GM12891 (cell line): ENCODE data around the gene QRSL1.

ENCODE experiments used
- DNase-seq: peaks from one replicate; pipeline ENCODE4 v3.0.0; 2011; ENCODE audit warnings: low spot score; ENCODE audit not compliant: insufficient read length
- FAIRE-seq: peaks from 2 replicates; lab custom pipeline; 2011; peaks lifted over from hg19 to GRCh38; lab: Jason Lieb, UNC
- PAX5 ChIP-seq: IDR thresholded peaks from 2 replicates; pipeline ENCODE4 v1.6.1; 2011; ENCODE audit warnings: low read length, moderate library complexity, mild to moderate bottlenecking; ENCODE audit not compliant: insufficient read depth, severe bottlenecking
- POLR2A ChIP-seq: IDR thresholded peaks from 2 replicates; pipeline ENCODE4 v1.6.1; 2011; ENCODE audit warnings: low read depth, low read length, control low read depth
- POLR2AphosphoS5 ChIP-seq: IDR thresholded peaks from 2 replicates; pipeline ENCODE4 v1.6.1; 2011; ENCODE audit warnings: low read depth, low read length, control low read depth
- POU2F2 ChIP-seq: IDR thresholded peaks from 2 replicates; pipeline ENCODE4 v1.6.1; 2011; ENCODE audit warnings: low read depth, mild to moderate bottlenecking, control low read depth, low read length, moderate library complexity
- SPI1 ChIP-seq: IDR thresholded peaks from 2 replicates; pipeline ENCODE4 v1.6.1; 2011; ENCODE audit warnings: low read depth, low read length, control low read depth
- TAF1 ChIP-seq: IDR thresholded peaks from 2 replicates; pipeline ENCODE4 v1.6.1; 2011; ENCODE audit warnings: low read depth, low read length, control low read depth

QRSL1 gene

DNA sequence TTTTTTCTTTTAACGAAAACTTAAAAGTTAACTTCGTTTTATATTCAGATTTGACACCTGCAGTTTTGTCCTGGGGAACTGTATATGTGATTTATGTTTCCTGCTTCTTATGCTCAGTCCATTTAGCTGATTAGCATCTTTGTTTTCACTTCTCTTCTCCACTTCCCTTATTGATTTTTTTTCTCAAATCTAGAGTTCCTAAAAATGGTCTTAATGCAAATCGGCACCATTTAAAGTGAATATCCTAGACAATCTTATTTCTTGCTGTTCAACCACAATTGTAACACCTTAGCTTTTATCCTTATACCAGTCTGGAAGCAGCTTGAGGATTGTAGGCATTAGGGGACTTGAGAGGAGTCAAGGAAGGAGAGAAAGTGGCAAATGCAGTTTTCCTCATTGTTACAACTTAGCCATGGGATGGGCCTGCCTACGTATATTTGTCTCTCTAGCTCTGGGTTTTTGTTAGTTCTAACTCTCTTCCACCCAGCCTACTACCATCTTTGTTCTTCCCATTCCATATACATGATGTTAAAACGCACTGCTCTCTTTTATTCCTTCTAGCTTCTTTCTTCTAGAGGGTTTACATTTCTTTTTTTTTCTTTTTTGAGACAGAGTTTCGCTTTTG, 8.5 kb downstream of the QRSL1 start:
- TF ChIP-seq POLR2A (no peak), SPI1 (peak; percentile 95), POLR2AphosphoS5 (no peak), POU2F2 (no peak), TAF1 (no peak), PAX5 (no peak)
- DNase-seq (no peak), FAIRE-seq (peak; percentile 81)

DNA sequence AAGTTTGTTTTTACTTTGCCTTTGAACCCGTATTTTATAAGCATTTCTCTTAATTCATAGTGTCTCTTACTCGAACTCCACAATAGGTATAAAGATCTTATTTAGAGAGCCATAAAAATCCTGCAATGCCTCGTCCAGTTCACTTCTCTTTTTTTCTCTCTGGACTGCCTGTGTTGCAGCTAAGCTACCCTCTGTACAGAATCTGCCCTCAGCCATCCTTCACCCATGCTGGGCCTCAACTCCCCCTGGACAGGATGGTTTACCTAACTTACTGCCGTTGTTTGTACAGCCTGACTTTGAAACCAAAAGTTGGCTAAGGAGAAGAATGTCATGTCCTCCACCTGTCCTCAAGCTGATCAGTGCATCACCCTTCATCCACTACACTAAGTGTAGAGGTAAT, 10.4 kb downstream of the QRSL1 start:
- no peak for DNase-seq
- TF ChIP-seq TAF1 (no peak), SPI1 (peak; percentile 55)
- peak; percentile 58 for FAIRE-seq

DNA sequence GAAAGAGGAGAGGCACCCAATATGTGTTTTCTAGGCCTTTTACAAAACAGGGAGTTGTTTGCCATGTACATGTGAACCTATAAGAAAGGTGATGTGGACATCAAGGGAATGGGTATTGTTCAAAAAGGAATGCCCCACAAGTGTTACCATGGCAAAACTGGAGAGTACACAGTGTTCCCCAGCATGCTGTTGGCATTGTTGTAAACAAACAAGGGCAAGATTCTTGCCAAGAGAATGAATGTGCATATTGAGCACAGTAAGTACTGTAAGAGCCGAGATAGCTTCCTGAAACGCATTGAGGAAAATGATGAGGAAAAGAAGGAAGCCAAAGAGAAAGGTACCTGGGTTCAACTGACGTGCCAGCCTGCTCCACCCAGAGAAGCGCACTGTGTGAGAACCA, 13.1 kb downstream of the QRSL1 start:
- FAIRE-seq (no peak), DNase-seq (no peak)
- TF ChIP-seq PAX5 (no peak), POU2F2 (no peak), POLR2A (no peak), SPI1 (no peak), TAF1 (no peak), POLR2AphosphoS5 (no peak)

DNA sequence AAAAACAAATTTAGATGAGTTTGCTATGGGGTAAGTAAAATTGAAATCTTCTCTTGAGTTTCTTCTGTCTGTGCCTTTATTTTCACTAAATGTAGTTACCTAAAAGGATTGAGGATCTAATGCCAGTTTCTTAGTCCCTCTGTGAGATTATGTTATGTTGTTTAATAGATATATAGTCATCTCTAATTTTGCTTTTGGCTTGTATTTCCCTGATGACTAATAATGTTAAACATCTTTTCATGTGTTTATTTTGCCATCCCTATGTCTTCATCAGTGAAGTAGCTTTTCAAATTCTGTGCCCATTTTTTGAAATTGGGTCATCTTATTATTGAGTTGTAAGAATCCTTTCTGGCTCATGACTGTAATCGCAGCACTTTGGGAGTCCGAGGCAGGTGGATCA, 13.7 kb downstream of the QRSL1 start:
- no peak for TF ChIP-seq SPI1
- TF ChIP-seq POLR2A, result no peak
- no peak for FAIRE-seq

DNA sequence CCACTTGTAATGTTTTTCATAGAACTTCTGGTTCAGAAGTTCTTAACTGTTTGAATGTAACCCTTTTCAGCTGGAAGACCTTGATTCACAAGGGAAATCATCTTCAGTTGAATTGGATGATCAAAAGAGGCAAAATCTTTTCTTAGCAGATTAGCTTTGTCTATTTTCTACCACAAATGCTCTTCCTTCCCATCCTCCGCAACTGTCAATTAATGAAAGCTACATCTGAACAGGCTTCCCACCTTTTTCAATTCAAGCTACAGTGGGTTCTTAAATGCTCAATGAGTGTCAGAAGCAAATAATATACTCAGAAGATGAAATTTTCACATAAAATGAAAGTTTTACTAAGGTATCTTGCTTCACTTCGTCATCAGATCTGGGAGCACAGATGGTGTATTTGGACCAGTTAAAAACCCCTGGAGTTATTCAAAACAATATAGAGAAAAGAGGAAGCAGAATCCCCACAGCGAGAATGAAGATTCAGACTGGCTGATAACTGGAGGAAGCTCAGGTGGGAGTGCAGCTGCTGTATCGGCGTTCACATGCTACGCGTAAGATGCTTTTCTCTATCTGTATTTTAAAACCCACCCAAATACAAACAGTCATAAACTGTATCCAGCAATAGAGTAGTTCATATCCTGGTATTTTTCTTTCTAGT, 19.4 kb downstream of the QRSL1 start:
- FAIRE-seq (peak; percentile 91), DNase-seq (no peak)
- TF ChIP-seq SPI1, result peak; percentile 78
- no peak for TF ChIP-seq POU2F2
- no peak for TF ChIP-seq POLR2A
- TF ChIP-seq POLR2AphosphoS5, result no peak
- no peak for TF ChIP-seq PAX5
- TF ChIP-seq TAF1, result no peak

More for the DNA sequence above, 13.7 kb downstream of the QRSL1 start:
- no peak for DNase-seq

DNA sequence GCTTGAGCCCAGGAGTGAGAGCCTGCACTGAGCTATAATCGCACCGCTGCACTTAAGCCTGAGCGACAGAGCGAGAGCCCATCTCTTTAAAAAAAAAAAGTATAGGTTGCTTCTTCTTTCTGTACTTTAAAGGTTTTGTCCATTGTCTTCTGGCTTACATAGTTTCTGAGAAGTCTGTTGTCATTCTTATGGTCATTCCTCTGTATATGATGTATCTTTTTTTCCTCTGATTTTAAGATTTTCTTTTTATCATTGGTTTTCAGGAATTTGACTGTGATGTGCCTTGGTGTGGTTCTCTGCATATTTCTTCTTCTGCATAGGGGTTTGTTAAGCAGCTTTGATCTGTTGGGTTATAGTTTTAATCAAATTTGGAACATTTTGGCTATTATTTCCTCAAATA, 29.1 kb downstream of the QRSL1 start:
- TF ChIP-seq TAF1 (no peak), SPI1 (no peak), POU2F2 (no peak), POLR2A (no peak), POLR2AphosphoS5 (no peak), PAX5 (no peak)
- DNase-seq, result no peak
- no peak for FAIRE-seq

DNA sequence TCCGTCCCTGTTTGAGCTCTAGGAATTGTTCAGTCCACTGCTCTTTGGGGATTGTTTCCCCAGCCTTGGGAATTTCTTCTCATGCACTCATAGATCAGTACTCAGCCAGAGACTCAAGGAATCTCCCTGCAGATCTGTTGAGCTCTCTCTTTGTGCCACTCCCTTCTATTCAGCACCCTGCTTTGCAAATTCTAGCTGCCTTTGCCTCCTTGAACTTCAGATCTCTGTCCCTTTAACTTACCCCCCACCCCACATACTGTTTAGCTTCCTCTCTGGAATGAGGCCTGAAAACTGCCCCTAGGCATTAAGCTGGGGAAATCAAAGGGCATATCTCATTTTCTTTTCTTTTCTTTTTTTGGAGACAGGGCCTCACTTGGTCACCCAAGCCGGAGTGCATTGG, 30.5 kb downstream of the QRSL1 start:
- DNase-seq (no peak), FAIRE-seq (no peak)
- TF ChIP-seq POU2F2 (no peak), SPI1 (no peak), TAF1 (no peak), POLR2AphosphoS5 (no peak), POLR2A (no peak), PAX5 (no peak)

DNA sequence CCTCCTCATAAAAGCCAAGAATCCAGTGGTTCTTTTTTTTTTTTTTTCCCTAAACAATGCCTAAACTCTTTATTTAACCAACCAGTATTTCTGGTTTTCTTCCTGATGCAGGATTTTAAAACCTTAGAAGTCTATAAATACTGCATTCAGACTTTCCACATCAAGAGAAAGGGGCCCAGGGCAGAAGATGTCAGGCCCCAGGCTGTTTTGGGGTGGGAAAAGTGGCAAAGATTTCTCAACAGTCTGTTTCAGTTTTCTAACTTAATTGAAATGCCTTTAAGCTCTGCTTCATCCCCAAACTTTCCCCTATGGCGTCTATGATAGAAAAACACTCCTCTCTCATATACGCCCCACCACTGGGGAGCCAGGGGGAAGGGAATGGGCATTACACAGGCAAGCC, 33.1 kb downstream of the QRSL1 start:
- DNase-seq, result no peak
- no peak for TF ChIP-seq POLR2A
- TF ChIP-seq POLR2AphosphoS5, result no peak
- TF ChIP-seq SPI1, result no peak
- no peak for TF ChIP-seq PAX5
- TF ChIP-seq TAF1, result no peak
- no peak for TF ChIP-seq POU2F2
- FAIRE-seq, result no peak

DNA sequence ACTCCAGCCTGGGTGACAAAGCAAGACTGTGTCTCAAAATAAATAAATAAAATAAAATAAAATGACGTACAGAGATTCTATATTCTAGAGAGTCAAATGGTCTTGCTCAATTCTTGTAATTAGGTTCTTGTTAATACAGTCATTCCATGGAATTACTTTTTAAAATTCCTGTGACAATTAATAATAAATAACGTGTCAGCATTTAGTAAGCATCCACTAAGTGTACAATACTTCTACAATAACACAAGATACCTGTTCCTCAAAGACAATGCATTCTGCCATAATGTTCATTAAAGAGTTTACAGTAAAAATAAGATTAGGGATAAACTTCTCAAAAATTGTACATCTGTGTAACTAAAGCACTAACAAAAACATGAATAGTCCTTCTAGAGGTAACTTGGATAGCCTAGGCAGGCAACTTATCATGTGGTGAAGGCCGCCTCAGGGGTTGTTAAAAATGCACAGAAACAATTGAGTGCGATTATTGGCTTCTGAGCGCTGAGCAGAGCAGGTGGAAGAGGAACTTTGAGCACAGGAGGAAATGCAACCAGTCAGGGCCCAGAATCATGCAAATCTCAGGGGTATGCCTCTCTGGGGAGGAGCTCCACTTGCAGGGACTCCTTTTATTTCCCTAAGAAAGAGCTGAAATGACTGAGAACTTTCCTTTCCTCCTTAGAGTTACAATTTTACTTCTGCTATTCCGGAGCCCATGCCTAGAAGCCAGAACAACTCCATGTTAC, 37.1 kb downstream of the QRSL1 start:
- FAIRE-seq (peak; percentile 92), DNase-seq (peak; percentile 26)
- peak; percentile 63 for TF ChIP-seq SPI1
- TF ChIP-seq POU2F2, result peak; percentile 91; the same call in 1 of the 2 replicates
- TF ChIP-seq POLR2A, result no peak

DNA sequence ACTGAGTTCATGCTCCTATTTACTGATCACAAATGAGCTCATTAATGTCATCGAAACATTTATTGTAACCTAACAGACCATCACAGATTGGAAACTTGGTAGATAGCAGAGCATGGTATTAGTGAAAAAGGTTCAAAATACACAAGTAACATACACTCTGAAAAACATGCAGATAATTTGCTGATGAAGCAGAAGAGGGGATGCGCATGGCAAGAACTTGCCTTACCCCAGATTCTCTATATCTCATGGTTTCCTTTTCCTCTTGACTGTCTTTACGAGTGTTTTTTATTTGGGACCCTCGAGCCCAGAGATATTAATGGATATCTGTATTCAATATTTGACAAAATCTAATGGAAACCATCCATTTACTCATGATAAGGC, 37.6 kb downstream of the QRSL1 start:
- no peak for TF ChIP-seq POLR2A
- TF ChIP-seq POLR2AphosphoS5, result no peak
- no peak for TF ChIP-seq PAX5
- TF ChIP-seq SPI1, result no peak
- no peak for TF ChIP-seq TAF1
- TF ChIP-seq POU2F2, result no peak
- FAIRE-seq (no peak), DNase-seq (no peak)
